Epidermal melanocyte (primary cell): ENCODE data around the gene LTBR.
"Not testable (repeated sequence)": the region's sequence is repeated elsewhere in the genome, so short reads cannot be mapped to it uniquely, and the experiment has no call there.

Experiments
- DNase-seq: peaks from one replicate; pipeline ENCODE4 v3.0.0; 2011; ENCODE audit warnings: low spot score; ENCODE audit not compliant: insufficient read length

LTBR gene

GRCh38 chr12:6424866-6425265 lies 40.9 kb downstream of the LTBR start:
- no peak for DNase-seq

- no peak for DNase-seq
Measured at GRCh38 chr12:6425590-6426531, 41.9 kb downstream of the LTBR start.

GRCh38 chr12:6426882-6427671 lies 43.1 kb downstream of the LTBR start:
- no peak for DNase-seq

GRCh38 chr12:6427796-6428195 lies 43.8 kb downstream of the LTBR start:
- DNase-seq, result not testable (repeated sequence)

- DNase-seq, result no peak
Measured at GRCh38 chr12:6428326-6428725, 44.4 kb downstream of the LTBR start.

- peak; percentile 58 for DNase-seq
Measured at GRCh38 chr12:6430124-6430989, 46.4 kb downstream of the LTBR start.

GRCh38 chr12:6432991-6433390 lies 49.0 kb downstream of the LTBR start:
- DNase-seq, result no peak

GRCh38 chr12:6434205-6435140 lies 50.5 kb downstream of the LTBR start:
- no peak for DNase-seq

GRCh38 chr12:6435961-6436715 lies 52.2 kb downstream of the LTBR start:
- DNase-seq, result no peak

GRCh38 chr12:6437586-6437985 lies 53.6 kb downstream of the LTBR start:
- DNase-seq, result no peak

GRCh38 chr12:6438345-6438744 lies 54.4 kb downstream of the LTBR start:
- DNase-seq, result no peak

GRCh38 chr12:6440391-6440790 lies 56.4 kb downstream of the LTBR start:
- DNase-seq, result no peak
